ENCODE measurements around the gene FAM184B.

The FAM184B gene

GRCh38 chr4:17781300-17782287 is at the start of gene FAM184B:
FAM184B (minus strand) TSS chr4:17781621; CDS start chr4:17781299, 322 bp downstream.
- DNase-seq = peak; percentile 15

GRCh38 chr4:17823871-17824669 is 42.6 kb upstream of the FAM184B start:
- DNase-seq = no peak

GRCh38 chr4:17817027-17817426 is 35.6 kb upstream of the FAM184B start:
- DNase-seq = peak; percentile 78

GRCh38 chr4:17816142-17816541 is 34.7 kb upstream of the FAM184B start:
- DNase-seq = no peak

- peak; percentile 23 for DNase-seq
Measured at GRCh38 chr4:17814140-17814539, 32.7 kb upstream of the FAM184B start.

GRCh38 chr4:17812801-17813200 is 31.4 kb upstream of the FAM184B start:
- DNase-seq = no peak

GRCh38 chr4:17812125-17812524 is 30.7 kb upstream of the FAM184B start:
- DNase-seq = peak; percentile 39

- peak; percentile 68 for DNase-seq
Measured at GRCh38 chr4:17811078-17811603, 29.7 kb upstream of the FAM184B start.

GRCh38 chr4:17810260-17811077 is 29.0 kb upstream of the FAM184B start, which contains the start of the genes DCAF16 and NCAPG:
DCAF16 (minus strand) TSS chr4:17810757; CDS start chr4:17804141, 6,616 bp downstream.
NCAPG (plus strand) TSS chr4:17810979; CDS start chr4:17811078, 99 bp downstream.
- DNase-seq = peak; percentile 100

GRCh38 chr4:17809667-17810066 is 28.2 kb upstream of the FAM184B start:
- DNase-seq = peak; percentile 25

GRCh38 chr4:17807446-17807845 is 26.0 kb upstream of the FAM184B start:
- no peak for DNase-seq

- no peak for DNase-seq
Measured at GRCh38 chr4:17805580-17806155, 24.2 kb upstream of the FAM184B start.

- no peak for DNase-seq
Measured at GRCh38 chr4:17797808-17798207, 16.4 kb upstream of the FAM184B start.

GRCh38 chr4:17794730-17795129 is 13.3 kb upstream of the FAM184B start:
- DNase-seq = no peak

GRCh38 chr4:17788956-17789355 is 7.5 kb upstream of the FAM184B start:
- DNase-seq = no peak

- DNase-seq = no peak
Measured at GRCh38 chr4:17787315-17787714, 5.9 kb upstream of the FAM184B start.

GRCh38 chr4:17786567-17786966 is 5.1 kb upstream of the FAM184B start:
- DNase-seq = peak; percentile 13

GRCh38 chr4:17785858-17786257 is 4.4 kb upstream of the FAM184B start:
- peak; percentile 13 for DNase-seq

- peak; percentile 29 for DNase-seq
Measured at GRCh38 chr4:17780501-17781299, 721 bp downstream of the FAM184B start.

- no peak for DNase-seq
Measured at GRCh38 chr4:17778431-17778830, 3.0 kb downstream of the FAM184B start.

- peak; percentile 13 for DNase-seq
Measured at GRCh38 chr4:17773135-17773698, 8.2 kb downstream of the FAM184B start.

Measured in hematopoietic multipotent progenitor cell treated with erythropoietin and hydrocortisone succinate and interleukin-3 and kit ligand, for 6 days (in vitro differentiated cells).